ENCODE data around the gene PPIL4.

Gene PPIL4

DNA sequence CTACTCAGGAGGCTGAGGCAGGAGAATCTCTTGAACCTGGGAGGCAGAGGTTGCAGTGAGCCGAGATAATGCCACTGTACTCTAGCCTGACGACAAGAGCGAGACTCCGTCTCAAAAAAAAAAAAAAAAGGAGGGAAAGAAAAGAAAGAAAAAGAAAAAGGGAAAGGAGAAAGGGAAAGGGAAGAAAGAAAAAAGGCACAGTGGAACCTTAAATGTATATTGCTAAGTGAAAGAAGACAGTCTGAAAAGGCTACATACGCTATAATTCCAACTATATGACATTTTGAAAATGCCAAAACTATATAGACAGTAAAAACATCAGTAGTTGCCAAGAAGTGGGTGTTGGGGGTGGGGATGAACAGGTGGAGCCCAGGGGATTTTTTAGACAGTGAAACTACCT, 16.2 kb downstream of the PPIL4 start:
- DNase-seq = no peak

DNA sequence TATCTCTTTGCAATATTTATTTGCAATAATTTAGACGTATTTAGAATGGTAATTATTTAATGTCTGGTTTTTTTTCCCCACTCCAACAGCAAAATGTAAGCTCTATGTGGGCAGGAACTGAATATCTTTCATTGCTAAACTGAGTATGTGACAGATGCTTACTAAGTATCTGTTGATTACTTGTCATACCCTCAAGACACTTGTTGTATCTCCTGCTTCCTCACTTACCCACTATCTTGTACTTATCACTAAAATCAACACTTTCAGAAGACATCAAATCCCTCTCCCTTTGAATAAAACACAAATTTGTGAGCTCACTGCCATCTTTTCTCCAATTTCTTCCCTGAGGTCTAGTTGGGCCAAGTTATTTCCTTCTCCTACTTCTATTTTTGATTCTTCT, 30.3 kb downstream of the PPIL4 start:
- no peak for DNase-seq

DNA sequence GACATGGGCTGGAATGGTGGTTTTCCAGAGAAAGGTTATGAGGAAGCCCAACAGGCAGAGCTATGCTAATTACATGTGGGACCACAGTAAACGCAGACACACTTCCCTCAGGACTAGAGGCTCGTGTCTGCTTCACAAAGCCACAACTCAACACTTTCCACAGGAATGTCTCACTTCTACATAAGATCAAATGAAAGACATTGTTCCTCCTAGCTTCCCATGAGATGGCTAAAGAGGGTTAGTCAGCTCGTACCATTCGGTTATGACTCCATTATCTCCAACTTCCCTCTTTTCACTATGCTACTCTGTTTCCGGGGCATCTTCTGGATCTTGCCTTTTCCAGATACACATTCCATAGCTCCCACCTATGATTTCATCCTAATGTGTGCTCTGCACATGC, 31.9 kb downstream of the PPIL4 start:
- DNase-seq = no peak

DNA sequence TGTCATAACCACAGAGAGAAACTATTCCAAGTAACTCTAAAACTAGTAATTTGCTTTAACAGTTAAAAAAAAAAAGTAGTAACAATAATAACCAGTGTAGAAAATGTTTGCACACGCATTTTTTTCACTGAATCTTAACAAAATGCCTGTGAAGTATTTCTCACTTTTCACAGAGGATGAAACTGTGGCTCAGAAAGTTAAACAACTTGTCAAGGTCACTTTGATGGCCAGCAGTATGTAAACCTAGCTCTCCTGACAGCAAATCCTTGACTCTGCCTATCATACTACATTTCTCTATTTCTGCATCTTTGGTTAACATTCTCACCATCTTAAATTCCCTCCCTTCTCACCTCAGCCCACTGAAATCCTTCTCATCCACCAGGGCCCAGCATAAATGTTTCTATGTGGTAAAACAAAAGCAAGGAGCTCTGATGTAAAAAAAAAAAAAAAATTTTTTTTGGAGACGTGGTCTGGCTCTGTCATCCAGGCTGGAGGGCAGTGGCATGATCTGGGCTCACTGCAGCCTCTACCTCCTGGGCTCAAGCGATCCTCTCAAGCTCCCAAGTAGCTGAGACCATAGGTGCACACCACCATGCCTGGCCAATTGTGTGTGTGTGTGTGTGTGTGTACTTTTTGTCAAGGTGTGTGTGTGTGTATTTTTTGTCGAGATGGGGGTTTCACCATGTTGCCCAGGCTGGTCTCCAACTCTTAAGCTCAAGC, 34.9 kb downstream of the PPIL4 start:
- DNase-seq = no peak

DNA sequence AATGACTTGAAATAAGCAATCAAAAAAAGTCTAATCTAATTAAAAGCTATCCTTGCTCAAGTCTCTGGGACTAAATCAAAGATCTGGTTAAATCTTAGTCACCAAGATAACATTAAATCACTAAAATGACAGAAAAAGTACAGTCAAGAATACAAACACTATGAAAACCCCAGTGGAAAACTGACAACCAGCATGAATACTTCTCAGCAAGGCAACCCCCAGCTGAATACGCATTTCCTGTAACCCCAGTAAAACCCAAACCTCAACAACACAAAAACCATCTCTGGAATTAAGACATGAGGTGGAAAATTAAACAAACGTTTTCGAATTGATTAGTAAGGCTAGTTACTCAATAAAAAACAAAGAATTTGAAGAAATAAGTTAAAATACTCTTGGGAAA, 37.4 kb downstream of the PPIL4 start:
- DNase-seq = peak; percentile 89

DNA sequence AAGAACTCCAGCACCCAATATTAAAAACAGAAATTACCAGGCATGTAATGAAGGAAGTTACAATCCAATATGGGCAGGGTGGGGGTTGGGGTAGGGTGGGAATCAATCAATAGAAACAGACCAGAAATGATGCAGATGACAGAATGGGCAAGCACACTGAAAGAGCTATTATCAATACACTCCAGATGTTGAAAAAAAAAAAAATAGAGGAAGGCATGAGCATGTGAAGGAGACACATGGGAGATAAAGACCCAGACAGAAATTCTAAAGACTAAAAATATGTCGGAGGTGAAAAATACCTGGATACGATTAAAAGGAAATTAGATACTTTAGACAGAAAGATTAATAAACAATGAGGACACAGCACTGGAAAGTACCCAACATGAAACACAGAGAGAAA, 42.0 kb downstream of the PPIL4 start:
- no peak for DNase-seq

DNA sequence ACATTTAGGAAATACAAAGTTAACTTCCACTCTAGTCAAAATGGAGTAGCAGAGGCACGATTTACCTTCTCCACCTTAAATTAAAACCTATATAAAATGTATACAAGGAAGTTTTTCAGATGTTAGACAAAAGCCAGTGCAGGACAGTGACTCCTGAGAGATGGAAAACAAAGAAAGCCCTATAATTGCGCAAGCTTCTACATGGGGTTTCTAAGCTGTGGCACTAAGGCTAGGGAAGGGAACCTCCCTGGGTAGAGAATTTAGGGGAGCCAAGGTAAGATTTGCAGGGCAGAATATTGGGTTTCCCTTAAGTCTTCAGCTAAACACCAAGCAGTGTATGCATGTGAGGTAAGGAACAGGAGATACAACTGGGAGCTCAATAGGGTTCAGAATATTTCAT, 42.6 kb downstream of the PPIL4 start:
- DNase-seq = no peak

DNA sequence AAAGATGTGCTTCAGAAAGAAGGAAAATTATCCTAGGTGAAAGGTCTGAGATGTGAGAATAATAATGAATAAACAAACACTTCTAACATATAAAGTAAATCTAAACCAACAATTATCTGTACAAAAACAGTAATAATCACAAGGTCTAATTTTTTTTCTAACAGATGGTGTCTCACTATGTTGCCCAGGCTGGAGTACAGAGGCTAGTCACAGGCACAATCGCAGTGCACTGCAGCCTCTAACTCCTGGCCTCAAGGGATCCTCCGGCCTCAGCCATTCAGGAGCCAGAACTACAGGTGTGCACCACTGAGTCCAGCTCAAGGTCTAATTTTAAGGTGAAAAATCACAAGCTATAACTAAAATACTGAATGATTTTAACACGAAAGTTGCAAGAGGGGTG, 44.1 kb downstream of the PPIL4 start:
- no peak for DNase-seq

DNA sequence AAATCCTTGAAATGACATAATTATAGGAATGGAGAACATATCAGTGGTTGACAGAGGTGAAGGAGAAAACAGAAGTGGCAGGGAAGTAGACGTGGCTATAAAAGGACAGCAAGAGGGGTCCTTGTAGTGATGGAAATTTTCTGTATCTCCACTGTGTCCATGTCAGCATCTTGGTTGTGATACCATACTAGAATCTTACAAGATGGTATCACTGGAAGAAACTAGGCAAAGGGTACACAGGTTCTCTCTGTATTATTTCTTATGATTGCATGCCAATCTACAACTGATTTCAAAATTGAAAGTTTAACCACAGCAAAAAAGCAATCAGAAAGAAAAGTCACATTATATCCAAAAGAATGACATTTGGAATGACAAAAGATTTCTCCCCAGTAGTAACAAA, 44.6 kb downstream of the PPIL4 start:
- DNase-seq = no peak

DNA sequence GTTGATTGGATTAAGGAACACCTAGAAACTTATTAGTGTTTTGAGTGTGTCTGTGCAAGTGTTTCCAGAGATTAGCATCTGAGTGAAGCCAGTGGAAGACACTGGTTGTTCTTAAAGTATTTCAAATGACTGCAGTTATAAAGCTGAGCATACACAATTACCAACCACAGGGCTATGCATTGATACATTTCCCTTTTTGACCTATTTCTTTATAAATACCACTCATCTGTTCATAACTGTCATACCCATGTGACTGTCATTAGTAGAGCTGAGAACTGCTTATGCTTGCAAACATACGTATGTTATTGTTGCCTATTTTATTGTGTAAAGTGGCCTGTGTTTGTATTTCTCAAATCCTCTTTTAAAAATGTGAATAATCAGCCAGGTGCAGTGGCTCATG, 45.7 kb downstream of the PPIL4 start:
- DNase-seq = no peak

DNA sequence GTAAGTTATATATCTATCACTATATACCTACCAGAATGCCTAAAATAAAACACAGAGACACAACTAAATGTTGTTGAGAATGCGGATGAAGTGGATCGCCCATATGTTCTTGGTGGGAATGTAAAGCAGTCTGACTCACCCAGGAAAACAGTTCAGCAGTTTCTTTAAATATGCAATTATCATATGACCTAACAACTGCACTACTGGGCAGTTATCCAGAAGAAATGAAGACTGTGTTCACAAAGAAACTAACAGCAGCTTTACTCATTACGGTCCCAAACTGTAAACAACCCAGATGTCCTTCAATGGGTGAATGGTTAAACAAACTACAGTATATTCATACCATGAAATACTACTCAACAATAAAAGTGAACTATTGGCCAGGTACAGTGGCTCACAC, 46.8 kb downstream of the PPIL4 start:
- no peak for DNase-seq

DNA sequence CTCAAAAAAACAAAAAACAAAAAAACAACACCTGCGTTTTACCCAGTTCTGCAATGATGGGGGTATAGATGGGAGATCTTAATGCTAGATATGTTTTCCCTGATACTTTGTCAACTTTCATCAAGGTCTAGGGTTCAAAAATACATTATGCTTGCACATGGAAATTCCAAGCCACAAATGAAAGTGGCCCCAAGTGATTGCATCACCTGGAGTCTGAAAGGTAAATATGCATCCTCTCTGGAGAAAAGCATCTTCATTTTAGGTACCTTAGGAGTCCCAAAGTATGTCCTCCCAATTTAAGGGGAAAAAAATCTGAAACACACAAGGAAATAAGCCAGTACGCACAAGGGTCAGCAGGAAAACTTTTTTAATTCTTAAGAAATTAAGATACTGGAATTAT, 48.5 kb downstream of the PPIL4 start:
- no peak for DNase-seq

DNA sequence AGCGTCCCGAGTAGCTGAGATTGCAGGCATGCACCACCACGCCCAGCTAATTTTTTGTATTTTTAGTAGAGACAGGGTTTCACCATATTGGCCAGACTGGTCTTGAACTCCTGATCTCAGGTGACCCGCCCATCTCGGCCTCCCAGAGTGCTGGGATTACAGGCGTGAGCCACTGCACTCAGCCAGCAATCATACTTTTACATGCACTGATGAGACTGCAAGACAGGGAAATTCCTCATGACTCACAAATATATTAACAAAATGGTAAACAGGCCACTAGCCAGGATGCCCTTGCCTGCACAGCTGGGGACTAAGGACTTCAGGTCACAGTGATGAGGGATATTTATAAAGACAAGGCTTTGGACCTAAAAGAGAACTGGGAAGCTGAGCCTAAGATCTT, 49.2 kb downstream of the PPIL4 start:
- DNase-seq = peak; percentile 54

DNA sequence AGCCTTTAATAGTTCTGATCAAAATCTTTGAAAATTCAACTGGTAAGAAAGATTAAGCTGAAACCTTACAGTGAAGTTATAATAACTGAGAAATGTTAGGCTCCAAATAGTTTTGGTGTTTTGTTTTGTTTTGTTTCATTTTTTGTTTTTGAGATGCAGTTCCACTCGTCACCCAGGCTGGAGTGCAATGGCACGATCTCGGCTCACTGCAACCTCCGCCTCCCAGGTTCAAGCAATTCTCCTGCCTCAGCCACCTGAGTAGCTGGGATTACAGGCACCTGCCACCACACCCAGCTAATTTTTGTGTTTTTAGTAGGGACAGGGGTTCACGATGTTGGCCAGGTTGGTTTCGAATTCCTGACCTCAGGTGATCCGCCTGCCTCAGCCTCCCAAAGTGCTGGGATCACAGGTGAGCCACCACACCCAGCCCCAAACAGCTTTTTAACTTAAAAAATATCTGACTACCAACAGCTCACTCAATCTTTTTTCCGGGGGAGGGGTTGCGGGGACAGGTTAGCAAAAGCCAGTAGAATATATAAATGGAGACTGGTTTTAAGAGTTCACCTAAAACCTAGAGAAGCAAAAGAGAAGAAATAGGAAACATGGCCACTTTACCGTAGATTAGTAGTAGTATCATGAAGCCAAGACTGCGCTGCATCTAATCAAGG, 50.4 kb downstream of the PPIL4 start:
- DNase-seq = peak; percentile 72

DNA sequence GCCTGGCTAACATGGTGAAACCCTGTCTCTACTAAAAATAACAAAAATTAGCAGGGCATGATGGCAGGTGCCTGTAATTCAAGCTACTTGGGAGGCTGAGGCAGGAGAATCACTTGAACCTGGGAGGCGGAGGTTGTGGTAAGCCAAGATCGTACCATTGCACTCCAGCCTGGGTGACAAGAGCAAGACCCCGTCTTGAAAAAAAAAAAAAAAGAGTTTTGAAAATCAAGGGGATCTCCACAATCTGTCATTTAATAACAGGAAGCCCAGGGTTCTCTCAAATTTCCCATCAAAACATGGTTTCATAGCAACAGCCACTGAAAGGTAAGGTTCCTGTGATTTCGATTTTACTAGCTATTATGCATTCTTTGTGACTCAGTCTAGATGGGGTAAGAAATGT, 51.0 kb downstream of the PPIL4 start:
- peak; percentile 94 for DNase-seq

DNA sequence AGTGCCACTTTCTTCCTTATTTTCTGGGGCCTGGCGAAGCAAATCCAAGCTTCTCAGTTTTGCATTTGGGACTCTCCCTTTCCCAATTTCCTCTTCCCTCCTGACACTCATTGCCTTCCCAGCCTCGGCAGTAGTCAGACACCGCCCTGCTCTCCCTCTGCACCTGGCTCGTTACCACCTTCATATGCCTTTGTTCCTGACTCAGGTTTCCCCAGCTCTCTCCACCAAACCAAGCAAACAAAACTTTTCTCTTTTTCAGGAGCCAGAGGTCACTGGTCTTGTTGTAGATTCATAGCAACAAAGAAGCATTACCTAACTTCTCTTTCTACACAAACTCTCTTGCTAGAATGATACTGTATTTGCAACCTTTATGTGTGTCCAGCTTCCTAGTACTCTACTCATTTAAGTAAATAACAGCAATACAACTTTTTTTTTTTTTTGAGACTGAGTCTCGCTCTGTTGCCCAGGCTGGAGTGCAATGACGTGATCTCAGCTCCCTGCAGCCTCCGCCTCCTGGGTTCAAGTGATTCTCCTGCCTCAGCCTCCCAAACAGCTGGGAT, 52.0 kb downstream of the PPIL4 start:
- no peak for DNase-seq

DNA sequence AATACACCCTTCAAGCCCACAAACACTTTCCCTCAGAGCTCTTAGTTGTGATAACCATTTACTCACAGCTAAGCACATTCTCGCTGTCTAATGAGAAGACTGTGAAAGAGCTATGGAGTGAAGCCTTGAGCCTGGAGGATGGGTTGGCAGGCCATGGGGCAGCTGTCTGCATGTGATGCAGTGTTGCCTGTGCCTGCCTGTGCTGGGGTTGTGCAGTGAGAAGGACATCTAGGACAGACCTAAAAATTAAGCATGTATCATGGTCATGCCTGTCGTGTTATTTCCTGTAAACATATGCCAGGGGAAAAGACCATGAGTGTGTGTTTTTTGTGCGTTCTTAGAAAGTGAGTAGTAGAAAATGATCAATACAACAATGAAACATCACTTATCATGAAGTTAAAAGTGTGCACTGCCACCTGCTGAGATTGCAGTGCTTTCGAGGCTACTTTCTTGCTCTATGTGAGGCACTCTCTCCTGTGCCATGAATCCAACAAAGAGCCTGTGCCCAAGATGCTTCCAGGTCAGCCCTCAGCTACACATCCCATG, 53.0 kb downstream of the PPIL4 start:
- peak; percentile 35 for DNase-seq

DNA sequence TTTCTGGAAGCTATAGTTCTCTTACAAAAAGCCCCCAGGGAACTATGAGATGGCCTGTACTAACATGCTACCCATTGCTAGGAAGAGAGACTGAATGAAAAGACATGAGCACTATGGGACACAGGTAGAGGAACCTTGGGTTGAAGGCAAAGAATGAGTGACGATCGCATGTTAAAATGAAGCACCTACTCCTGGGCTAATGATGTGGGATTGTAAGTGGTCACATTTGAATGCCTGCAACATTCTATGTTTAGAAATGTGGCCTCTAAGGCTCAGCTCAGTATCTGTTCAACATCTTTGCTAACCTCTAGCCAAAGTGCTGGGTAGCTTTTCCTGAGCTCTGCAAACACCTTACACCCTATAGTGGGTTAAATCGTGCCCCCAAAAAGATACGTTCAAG, 55.9 kb downstream of the PPIL4 start:
- no peak for DNase-seq

DNA sequence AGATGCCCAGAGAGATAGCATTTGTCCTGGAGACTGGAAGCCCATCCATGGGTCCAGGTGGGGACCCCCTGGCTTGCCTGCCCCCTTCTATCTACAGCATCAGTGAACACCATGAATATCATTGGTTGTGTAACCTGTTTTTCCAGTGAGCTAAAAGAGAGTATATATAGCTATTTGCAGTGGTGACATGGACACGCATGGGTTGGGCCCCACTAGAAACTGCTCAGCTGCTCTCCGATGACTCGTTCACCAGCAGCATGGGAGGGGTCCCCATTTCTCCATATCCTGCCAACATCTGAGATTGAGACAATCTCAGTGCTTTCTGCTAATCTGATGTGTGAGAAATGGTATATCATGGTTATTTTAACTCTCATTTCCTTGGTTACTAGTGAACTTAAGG, 57.0 kb downstream of the PPIL4 start:
- DNase-seq = no peak

DNA sequence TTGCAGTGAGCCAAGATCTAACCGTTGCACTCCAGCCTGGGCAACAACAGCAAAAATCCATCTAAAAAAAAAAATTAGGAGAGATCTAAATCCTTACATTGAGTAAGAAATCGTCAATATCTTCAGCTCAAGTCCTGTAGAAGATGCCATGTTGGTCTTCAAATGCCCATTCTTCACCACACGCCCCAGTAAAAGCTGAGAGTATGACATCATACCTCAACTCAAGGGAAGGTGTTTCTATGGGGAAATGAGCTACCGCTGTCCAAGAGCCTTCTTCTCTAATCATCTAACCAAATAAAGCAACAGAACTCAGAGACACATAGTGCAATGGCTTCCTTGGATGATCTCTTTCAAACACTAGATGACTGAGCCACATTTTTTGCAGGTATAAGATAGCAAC, 58.5 kb downstream of the PPIL4 start:
- no peak for DNase-seq

DNA sequence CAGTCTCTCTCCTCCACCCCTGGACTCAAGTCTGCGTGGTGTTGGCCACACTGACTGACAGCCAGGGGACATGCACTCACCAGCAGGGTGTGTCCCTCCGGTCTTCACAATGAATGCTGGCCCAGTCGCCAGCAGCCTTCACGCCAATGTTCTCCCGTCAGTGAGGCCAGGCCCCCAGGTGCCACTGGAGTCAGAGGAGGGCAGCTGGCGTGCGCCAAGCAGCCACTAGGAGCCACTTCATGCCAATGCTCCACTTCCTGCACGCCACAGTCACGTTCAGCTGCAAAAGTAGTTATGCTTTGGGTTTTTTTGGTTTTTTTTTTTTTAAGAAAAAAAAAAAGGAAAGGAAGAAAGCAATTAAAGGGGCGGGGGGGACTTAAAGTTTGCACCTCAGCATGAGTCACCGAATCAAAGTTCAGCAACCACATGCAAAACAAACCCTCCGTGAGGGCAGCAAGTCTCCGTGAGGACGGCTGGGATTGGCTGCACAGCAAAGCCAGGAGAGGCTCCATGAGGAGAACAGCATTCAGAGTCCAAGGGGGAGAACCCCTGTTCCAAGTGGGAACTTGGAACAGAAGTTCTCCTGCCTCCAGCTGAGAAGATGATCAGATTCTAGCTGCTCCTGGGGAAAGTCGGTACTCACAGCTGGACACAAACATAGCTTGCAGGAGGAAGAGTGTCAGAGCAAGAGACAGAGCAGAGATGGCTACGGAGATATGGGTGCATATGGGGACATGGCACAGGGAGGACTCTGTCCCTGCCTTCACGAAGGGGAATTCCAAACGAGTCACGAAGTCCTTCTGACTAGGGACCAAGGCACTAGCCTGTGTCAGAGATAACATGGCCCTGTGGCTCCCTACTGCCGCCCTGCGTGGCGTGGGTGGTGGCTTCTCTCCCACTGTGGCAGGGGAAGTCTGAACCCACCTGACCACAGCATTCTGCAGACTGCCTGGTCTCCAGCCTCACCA, 60.8 kb downstream of the PPIL4 start, which contains the start of gene ZC3H12D:
Gene ZC3H12D, minus strand, starts transcription at position 282 of the 968 bp plus-strand sequence. CDS start 10,471 bp downstream, outside the sequence.
- DNase-seq = peak; percentile 92

DNA sequence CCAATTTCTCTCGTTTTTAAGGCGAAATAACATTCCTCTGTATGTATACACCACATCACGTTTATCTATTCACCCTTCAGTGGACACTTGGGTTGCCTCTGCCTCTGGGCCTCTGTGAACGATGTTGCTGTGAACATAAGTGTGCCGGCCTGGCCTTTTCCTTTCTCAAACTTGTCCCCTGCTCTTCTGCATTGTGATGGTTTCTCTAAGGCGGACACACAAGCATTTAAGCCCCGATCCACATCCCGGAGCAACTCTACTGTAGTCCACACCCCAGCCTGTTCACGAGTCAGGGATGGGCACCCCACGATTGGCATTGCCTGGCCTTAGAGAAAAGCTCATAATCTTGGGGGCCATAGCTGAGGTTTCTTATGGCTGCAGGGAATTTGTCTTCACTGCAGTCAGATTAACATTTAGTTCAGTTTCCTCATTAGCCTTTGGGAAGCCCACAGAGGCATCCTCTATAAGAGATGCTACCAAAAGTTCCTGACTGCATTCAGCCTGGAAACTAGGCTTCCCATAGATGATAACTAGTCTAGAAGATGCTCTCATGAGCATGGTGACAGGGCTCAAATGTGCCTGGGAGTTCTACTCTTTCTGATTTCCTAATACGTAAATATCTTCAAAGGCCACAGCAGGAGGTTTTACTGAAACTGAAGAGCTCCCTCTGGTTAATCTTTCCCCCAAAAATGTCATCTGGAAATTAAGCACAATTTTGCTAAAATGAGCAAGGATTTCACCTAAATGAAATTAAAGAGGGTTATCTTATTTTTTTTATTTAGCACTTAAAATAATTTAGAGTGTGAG, 61.8 kb downstream of the PPIL4 start:
- DNase-seq = peak; percentile 51

Data from CD4-positive, alpha-beta T cell treated with Interleukin-17A for 1 hour (primary cell).